Measurements from ENCODE around the gene NTN1. TPM values are rescaled to one million over a fixed set of nuclear protein-coding genes. Genes with fewer than 3 reads are reported as not detected.

NTN1 gene
- total RNA-seq, 1 donor from 2014 or later, result 29.6 TPM

DNA sequence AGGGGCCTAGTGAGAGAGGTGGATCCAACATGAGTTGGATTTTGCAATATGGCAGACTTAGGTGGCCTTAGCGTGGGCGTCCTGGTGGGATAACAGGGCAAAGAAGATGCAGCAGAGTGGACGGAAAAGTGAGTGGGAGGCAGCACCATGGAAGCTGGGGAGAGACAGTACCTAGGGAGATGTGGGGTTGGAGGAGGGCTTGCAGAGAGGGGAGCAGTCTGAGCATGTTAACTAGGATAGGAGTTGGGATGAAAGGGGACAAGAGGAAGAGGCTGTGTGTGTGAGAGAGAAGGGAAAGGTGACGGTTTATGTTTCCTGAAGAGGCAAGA is 120.1 kb downstream of the NTN1 start:
- H3K27me3 ChIP-seq, result no peaks in the 10 kb centered on the region
- no peak for DNase-seq (ENCODE audit: low spot score in 2 of 2)
- H3K36me3 ChIP-seq, result no peaks in the 10 kb centered on the region
- intact Hi-C loops (cut with DNase I), result no loop called here
- no peaks in the 10 kb centered on the region for H3K4me1 ChIP-seq
- no peak overlapping the region for H3K4me3 ChIP-seq
- no peak for TF ChIP-seq CTCF (IDR thresholded peaks at IDR 0.05)
- no peak overlapping the region for H3K27ac ChIP-seq
- H3K9me3 ChIP-seq, result no peaks in the 10 kb centered on the region

DNA sequence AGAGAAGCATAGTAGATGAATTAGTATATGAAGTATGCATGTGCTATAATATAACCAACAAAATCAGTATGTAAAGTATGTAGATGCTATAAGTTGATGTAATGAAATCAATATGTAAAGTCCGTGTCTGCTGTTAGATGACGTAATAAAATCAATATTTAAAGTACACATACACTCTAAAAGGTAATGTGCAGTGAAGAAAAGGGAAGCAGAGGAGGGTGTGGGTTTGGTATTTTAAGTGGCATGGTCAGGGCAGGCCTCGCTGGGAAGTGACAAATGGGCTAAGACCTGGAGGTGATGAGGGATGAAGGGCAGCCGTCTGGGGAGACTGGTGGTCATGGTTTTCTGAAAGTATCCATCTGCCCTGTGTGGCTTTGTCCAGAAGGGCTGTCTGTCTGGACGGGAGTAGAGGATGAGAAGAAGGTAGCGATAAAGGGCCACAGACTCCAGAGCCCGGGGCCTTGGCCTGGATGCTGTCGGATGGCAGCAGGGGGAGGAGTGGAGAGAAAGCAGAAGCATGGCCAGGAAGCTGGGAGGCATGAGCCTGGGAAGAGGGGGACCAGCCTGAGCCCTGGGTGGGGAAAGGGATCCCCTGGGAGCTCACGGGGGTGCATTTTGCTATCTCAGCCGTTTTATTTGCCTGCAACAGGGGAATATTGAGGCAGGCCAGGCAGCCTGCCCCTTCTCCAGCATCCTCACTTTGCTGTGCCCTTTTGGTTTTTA is 121.6 kb downstream of the NTN1 start:
- intact Hi-C loops (cut with DNase I), result no loop called here
- TF ChIP-seq CTCF (IDR thresholded peaks at IDR 0.05), result no peak
- DNase-seq (ENCODE audit: low spot score in 2 of 2), result no peak
- Histone ChIP-seq H3K27ac (no peak overlapping the region), H3K36me3 (no peaks in the 10 kb centered on the region), H3K9me3 (no peaks in the 10 kb centered on the region), H3K27me3 (no peaks in the 10 kb centered on the region), H3K4me1 (no peaks in the 10 kb centered on the region), H3K4me3 (no peak overlapping the region)

DNA sequence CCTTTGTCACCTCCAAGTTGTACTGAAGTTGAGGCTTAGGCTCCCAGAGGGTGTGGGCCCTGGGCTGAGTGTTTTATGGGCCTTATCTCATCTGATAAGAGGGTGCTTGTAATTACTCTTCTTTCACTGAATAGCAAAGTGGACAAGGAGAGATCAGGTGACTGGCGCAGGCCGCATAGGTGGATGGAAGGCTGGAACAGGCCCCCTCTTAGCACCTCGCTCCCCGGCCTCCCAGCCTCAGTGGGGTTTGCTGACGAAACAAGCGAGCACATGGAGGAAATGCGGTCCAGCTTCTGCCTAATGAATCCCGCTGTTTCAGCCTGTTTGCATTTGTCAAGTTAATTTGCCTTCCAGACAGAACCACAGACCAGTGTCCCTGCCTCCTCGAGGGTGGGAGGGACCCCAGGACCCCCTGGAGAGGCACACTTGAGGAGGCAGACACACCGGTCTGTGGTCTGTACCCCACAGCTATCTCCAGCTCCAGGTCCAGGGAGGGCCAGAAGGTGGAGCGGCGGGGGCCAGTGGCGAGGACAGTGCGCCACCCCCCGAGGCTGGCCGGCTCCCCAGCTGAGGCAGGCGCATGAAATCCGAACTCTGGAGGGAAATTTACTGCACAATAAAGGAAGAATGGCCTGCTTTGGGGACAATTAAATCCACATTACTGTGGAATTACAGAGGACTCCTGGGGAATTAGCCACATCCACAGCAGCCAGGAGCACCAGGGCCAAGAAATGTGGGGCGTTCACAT is 123.4 kb downstream of the NTN1 start:
- DNase-seq (ENCODE audit: low spot score in 2 of 2), result no peak
- Histone ChIP-seq H3K36me3 (no peaks in the 10 kb centered on the region), H3K9me3 (no peaks in the 10 kb centered on the region), H3K27ac (no peak overlapping the region), H3K27me3 (no peaks in the 10 kb centered on the region), H3K4me3 (no peak overlapping the region), H3K4me1 (peaks cover 0 to 14% of the 10 kb centered on the region in 2 donors)
- TF ChIP-seq CTCF (IDR thresholded peaks at IDR 0.05), result no peak
- intact Hi-C loops (cut with DNase I), result no loop called here

DNA sequence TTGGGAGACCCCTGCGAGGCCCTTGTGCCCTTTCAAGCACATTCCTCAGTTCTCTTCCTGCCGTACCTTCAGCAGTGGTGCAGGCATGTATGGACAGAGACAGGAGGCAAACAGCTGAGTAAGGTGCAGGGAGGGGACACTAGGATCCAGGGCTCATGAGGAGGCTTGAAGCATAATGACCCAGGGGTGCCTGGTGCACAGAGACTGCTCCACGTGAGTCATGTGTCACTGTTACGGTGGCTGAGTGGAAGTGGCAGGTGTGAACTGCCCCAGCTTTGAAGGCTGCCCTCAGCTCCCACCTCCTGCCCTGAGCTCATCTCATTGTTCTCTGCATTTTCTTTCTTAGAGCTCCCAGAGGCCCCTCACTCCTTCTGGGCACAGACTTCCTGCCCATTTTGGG is 124.8 kb downstream of the NTN1 start:
- TF ChIP-seq CTCF (IDR thresholded peaks at IDR 0.05), result no peak
- H3K4me1 ChIP-seq, result peaks cover 2 to 27% of the 10 kb centered on the region in 2 donors
- no peaks in the 10 kb centered on the region for H3K36me3 ChIP-seq
- H3K9me3 ChIP-seq, result no peaks in the 10 kb centered on the region
- intact Hi-C loops (cut with DNase I), result loop anchor here (2.0 kb wide), 1 partner anchor 21 kb away; no protein-coding TSS in a partner anchor
- no peak for DNase-seq (ENCODE audit: low spot score in 2 of 2)
- no peaks in the 10 kb centered on the region for H3K27me3 ChIP-seq
- H3K27ac ChIP-seq, result no peak overlapping the region
- H3K4me3 ChIP-seq, result no peak overlapping the region

DNA sequence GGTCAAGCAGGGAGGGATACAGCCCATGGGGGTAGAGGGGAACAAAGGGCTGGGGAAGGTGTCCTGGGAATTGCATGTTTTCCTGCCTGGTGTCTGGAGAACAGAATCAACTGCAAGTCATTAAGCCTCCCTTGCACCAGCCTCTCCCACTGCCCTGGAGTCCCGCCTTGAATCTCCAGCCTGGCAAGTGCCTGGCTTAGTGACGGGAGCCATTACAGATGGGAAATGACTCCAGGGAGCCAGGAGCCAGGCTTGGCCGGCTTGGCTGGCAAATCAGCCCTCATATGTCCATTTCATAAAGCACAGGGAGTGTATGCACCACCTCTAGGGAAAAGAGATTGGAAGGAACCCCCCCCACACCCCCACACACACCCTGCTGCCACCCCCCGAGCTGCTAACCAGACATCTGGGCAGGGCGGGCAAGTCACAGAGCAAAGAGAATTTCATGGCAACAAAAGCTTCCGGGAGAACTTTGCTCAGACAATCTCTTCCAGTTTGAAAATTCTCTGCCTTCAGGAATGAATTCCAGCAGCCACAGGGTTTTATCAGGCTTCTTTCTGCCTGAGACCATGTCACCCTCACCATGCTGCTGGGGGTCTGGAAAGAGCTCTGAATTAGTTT is 127.7 kb downstream of the NTN1 start:
- H3K4me3 ChIP-seq, result no peak overlapping the region
- H3K9me3 ChIP-seq, result no peaks in the 10 kb centered on the region
- no peaks in the 10 kb centered on the region for H3K27me3 ChIP-seq
- intact Hi-C loops (cut with DNase I), result no loop called here
- H3K36me3 ChIP-seq, result no peaks in the 10 kb centered on the region
- H3K4me1 ChIP-seq, result peaks cover 5 to 28% of the 10 kb centered on the region in 2 donors
- no peak for DNase-seq (ENCODE audit: low spot score in 2 of 2)
- no peak for TF ChIP-seq CTCF (IDR thresholded peaks at IDR 0.05)
- H3K27ac ChIP-seq, result peak overlapping the region; percentile 64 to 75

Measured in ascending aorta (tissue), 2 donors.